ENCODE results near the gene ZNF547. TPM values are rescaled to one million over a fixed set of nuclear protein-coding genes. Genes with fewer than 3 reads are reported as not detected.

ZNF547 gene
- total and polyA plus RNA-seq, 4 experiments from 2014 or later = 0.56 to 10.8 (median 4.2) TPM

DNA sequence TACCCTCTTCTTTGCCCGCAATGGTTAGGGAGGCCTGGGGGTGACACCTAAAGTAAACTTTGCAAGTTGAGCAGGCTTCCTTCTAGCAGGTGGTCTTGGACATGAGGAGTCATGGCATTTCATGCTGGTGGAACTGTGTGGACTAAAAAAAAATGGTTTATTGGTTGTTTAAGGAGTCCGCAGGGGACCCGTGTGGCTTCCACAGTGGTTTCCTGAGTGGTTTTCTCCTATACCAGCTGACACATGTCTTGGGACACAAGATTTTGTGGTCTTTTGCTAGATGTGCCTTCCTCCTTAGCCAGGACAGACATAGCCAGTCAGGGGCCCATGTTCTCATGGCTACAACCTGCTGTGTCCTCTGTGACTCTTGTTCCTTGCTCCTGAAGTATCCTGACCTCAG is 41.6 kb upstream of the ZNF547 start:
- peaks cover 5 to 8% of the 10 kb centered on the region in 2 donors for H3K27me3 Mint-ChIP-seq
- Histone ChIP-seq H3K36me3 (ENCODE audit: insufficient read depth, low read length) (peaks cover 30% of the 10 kb centered on the region), H3K9me3 (ENCODE audit: control insufficient read depth in 1 of 2, low read length in 2 of 2) (peaks cover 0 to 6% of the 10 kb centered on the region in 2 donors), H3K4me3 (ENCODE audit: low read length in 2 of 2) (no peak overlapping the region), H3K4me1 (ENCODE audit: insufficient read depth, low read length) (peaks cover 29% of the 10 kb centered on the region), H3K27ac (ENCODE audit: low read depth, low read length) (no peak overlapping the region), H3K27me3 (ENCODE audit: insufficient read depth, low read length) (peaks cover 8% of the 10 kb centered on the region)
- intact Hi-C loops (cut with micrococcal nuclease) = no loop called here
- peak overlapping the region in 2 of 7 donors; percentile 45 to 73 for H3K27ac Mint-ChIP-seq
- peaks cover 46 to 51% of the 10 kb centered on the region in 2 donors for H3K36me3 Mint-ChIP-seq
- DNase-seq = no peak
- POLR2A ChIA-PET (ENCODE audit: partially characterized antibody) = no interaction called here
- CTCF ChIA-PET (ENCODE audit: partially characterized antibody) = no interaction called here
- peaks cover 2 to 64% (median 34%) of the 10 kb centered on the region in 8 donors for H3K9me3 Mint-ChIP-seq
- peaks cover 18 to 34% (median 27%) of the 10 kb centered on the region in 4 donors for H3K4me1 Mint-ChIP-seq
- peak overlapping the region in 7 of 8 donors; percentile 31 to 97 (median 95) for H3K4me3 Mint-ChIP-seq

DNA sequence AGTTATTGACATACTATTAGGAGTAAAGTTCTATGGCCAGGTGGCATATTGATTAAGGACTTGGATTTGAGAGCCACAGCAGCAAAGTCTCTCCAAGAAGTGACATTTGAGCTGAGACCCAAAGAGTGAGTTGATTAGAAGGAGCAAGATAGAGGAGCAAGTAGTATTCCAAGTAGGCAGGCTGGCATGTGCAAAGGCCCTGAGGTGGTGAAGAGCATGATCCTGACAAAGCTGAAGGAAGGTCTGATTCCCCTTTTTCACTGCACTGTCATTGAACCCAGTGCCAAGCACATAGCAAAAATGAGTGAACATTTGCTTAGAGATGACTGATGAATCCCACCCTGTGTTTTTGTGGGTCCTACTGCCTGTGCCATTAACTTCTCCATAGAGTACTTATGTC is 38.4 kb upstream of the ZNF547 start:
- no peaks in the 10 kb centered on the region for H3K27me3 ChIP-seq (ENCODE audit: insufficient read depth, low read length)
- Mint-ChIP-seq H3K36me3 (peaks cover 74 to 77% of the 10 kb centered on the region in 2 donors), H3K4me1 (peaks cover 14 to 29% (median 22%) of the 10 kb centered on the region in 4 donors), H3K4me3 (no peak overlapping the region), H3K9me3 (peaks cover 2 to 81% (median 61%) of the 10 kb centered on the region in 8 donors), H3K27me3 (no peaks in the 10 kb centered on the region), H3K27ac (no peak overlapping the region)
- intact Hi-C loops (cut with micrococcal nuclease) = no loop called here
- peaks cover 52% of the 10 kb centered on the region for H3K36me3 ChIP-seq (ENCODE audit: insufficient read depth, low read length)
- CTCF ChIA-PET (ENCODE audit: partially characterized antibody) = no interaction called here
- DNase-seq = no peak
- peaks cover 8 to 24% of the 10 kb centered on the region in 2 donors for H3K9me3 ChIP-seq (ENCODE audit: control insufficient read depth in 1 of 2, low read length in 2 of 2)
- POLR2A ChIA-PET (ENCODE audit: partially characterized antibody) = interaction anchor here (1.0 kb wide), 1 partner anchor 15 kb away, joined by 3 read pairs; no protein-coding TSS in a partner anchor
- H3K27ac ChIP-seq (ENCODE audit: low read depth, low read length) = no peak overlapping the region
- peaks cover 24% of the 10 kb centered on the region for H3K4me1 ChIP-seq (ENCODE audit: insufficient read depth, low read length)
- H3K4me3 ChIP-seq (ENCODE audit: low read length in 2 of 2) = no peak overlapping the region

DNA sequence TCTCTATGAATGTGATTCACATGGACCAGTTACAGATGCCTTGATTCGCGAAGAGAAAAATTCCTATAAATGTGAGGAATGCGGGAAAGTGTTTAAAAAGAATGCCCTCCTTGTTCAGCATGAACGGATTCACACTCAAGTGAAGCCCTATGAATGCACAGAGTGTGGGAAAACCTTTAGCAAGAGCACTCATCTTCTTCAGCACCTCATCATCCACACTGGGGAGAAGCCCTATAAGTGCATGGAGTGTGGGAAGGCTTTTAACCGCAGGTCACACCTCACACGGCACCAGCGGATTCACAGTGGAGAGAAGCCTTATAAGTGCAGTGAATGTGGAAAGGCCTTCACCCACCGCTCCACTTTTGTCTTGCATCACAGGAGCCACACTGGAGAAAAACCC is 35.4 kb upstream of the ZNF547 start:
- no peaks in the 10 kb centered on the region for H3K4me1 ChIP-seq (ENCODE audit: insufficient read depth, low read length)
- no peak overlapping the region for H3K4me3 ChIP-seq (ENCODE audit: low read length in 2 of 2)
- H3K36me3 ChIP-seq (ENCODE audit: insufficient read depth, low read length) = peaks cover 52% of the 10 kb centered on the region
- H3K9me3 ChIP-seq (ENCODE audit: control insufficient read depth in 1 of 2, low read length in 2 of 2) = peaks cover 8 to 25% of the 10 kb centered on the region in 2 donors
- no peaks in the 10 kb centered on the region for H3K27me3 ChIP-seq (ENCODE audit: insufficient read depth, low read length)
- intact Hi-C loops (cut with micrococcal nuclease) = no loop called here
- Mint-ChIP-seq H3K9me3 (peaks cover 2 to 90% (median 73%) of the 10 kb centered on the region in 8 donors), H3K27ac (no peak overlapping the region), H3K27me3 (no peaks in the 10 kb centered on the region), H3K36me3 (peaks cover 66 to 80% of the 10 kb centered on the region in 2 donors), H3K4me3 (no peak overlapping the region), H3K4me1 (peaks cover 0 to 1% (median under 1%) of the 10 kb centered on the region in 4 donors)
- POLR2A ChIA-PET (ENCODE audit: partially characterized antibody) = no interaction called here
- H3K27ac ChIP-seq (ENCODE audit: low read depth, low read length) = no peak overlapping the region
- CTCF ChIA-PET (ENCODE audit: partially characterized antibody) = no interaction called here
- DNase-seq = no peak

DNA sequence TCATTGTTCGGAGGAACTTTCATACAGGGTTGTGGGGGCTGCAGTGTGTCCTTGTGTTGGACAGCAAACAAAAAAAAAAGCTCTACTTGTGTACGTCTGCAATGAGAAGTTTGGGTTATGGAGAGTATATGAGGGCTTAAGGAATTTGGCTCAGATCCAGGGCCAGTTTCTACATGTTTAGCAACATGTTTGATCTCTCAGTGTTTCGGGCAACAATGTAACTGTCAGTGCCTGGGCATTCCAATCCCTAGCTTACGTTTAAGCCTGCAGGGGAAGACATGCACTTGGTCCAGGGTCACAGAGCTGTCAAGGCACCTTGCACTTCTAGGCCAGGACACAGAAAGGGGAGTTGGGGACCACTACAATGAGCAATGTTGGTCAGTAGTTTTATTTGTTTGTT is 29.2 kb upstream of the ZNF547 start:
- Histone ChIP-seq H3K9me3 (ENCODE audit: control insufficient read depth in 1 of 2, low read length in 2 of 2) (peaks cover 0 to 11% of the 10 kb centered on the region in 2 donors), H3K4me1 (ENCODE audit: insufficient read depth, low read length) (no peaks in the 10 kb centered on the region), H3K36me3 (ENCODE audit: insufficient read depth, low read length) (no peaks in the 10 kb centered on the region), H3K4me3 (ENCODE audit: low read length in 2 of 2) (no peak overlapping the region), H3K27ac (ENCODE audit: low read depth, low read length) (no peak overlapping the region), H3K27me3 (ENCODE audit: insufficient read depth, low read length) (no peaks in the 10 kb centered on the region)
- H3K4me3 Mint-ChIP-seq = no peak overlapping the region
- ChIA-PET POLR2A (ENCODE audit: partially characterized antibody) (no interaction called here), CTCF (ENCODE audit: partially characterized antibody) (no interaction called here)
- H3K36me3 Mint-ChIP-seq = peaks cover 24 to 47% of the 10 kb centered on the region in 2 donors
- no peaks in the 10 kb centered on the region for H3K27me3 Mint-ChIP-seq
- H3K9me3 Mint-ChIP-seq = peaks cover 0 to 79% (median 52%) of the 10 kb centered on the region in 8 donors
- no peaks in the 10 kb centered on the region for H3K4me1 Mint-ChIP-seq
- H3K27ac Mint-ChIP-seq = no peak overlapping the region
- intact Hi-C loops (cut with micrococcal nuclease) = no loop called here
- DNase-seq = no peak

- H3K9me3 ChIP-seq (ENCODE audit: control insufficient read depth in 1 of 2, low read length in 2 of 2) = peaks cover 0 to 7% of the 10 kb centered on the region in 2 donors
- H3K9me3 Mint-ChIP-seq = peaks cover 4 to 75% (median 31%) of the 10 kb centered on the region in 8 donors
- intact Hi-C loops (cut with micrococcal nuclease) = no loop called here
Observed at GRCh38 chr19:57338877-57339276, 24.5 kb upstream of the ZNF547 start.

GRCh38 chr19:57342582-57342981 is 20.8 kb upstream of the ZNF547 start:
- no peaks in the 10 kb centered on the region for H3K27me3 ChIP-seq (ENCODE audit: insufficient read depth, low read length)

More at GRCh38 chr19:57338877-57339276, 24.5 kb upstream of the ZNF547 start:
- no peak overlapping the region for H3K27ac ChIP-seq (ENCODE audit: low read depth, low read length)
- H3K36me3 Mint-ChIP-seq = peaks cover 21 to 23% of the 10 kb centered on the region in 2 donors
- ChIA-PET CTCF (ENCODE audit: partially characterized antibody) (no interaction called here), POLR2A (ENCODE audit: partially characterized antibody) (no interaction called here)
- H3K4me1 Mint-ChIP-seq = no peaks in the 10 kb centered on the region
- no peaks in the 10 kb centered on the region for H3K27me3 Mint-ChIP-seq
- no peaks in the 10 kb centered on the region for H3K27me3 ChIP-seq (ENCODE audit: insufficient read depth, low read length)
- H3K27ac Mint-ChIP-seq = no peak overlapping the region
- no peaks in the 10 kb centered on the region for H3K4me1 ChIP-seq (ENCODE audit: insufficient read depth, low read length)
- no peak overlapping the region for H3K4me3 Mint-ChIP-seq
- no peak overlapping the region for H3K4me3 ChIP-seq (ENCODE audit: low read length in 2 of 2)
- no peak for DNase-seq
- H3K36me3 ChIP-seq (ENCODE audit: insufficient read depth, low read length) = no peaks in the 10 kb centered on the region

DNA sequence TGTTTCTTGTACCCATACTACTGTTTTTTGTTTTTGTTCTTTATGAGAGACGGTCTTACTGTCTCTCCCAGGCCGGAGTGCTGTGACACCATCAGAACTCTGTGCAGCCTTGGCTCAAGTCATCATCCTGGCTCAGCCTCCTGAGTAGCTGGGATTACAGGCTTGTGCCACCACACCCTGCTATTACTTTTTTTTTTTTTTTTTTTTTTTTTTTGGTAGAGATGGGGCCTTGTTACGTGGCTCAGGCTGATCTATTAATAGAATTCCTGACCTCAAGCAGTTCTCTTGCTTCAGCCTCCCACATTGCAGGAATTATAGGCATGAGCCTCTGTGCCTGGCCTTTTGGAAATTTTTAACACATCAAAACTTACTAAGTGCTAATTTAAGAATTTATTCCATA is 15.2 kb upstream of the ZNF547 start:
- Mint-ChIP-seq H3K27ac (no peak overlapping the region), H3K27me3 (peaks cover 2 to 5% of the 10 kb centered on the region in 2 donors), H3K9me3 (peaks cover 3 to 52% (median 28%) of the 10 kb centered on the region in 8 donors), H3K4me1 (peaks cover 25 to 29% (median 27%) of the 10 kb centered on the region in 4 donors), H3K4me3 (no peak overlapping the region), H3K36me3 (peaks cover 17 to 28% of the 10 kb centered on the region in 2 donors)
- peaks cover 20% of the 10 kb centered on the region for H3K4me1 ChIP-seq (ENCODE audit: insufficient read depth, low read length)
- H3K27ac ChIP-seq (ENCODE audit: low read depth, low read length) = no peak overlapping the region
- H3K27me3 ChIP-seq (ENCODE audit: insufficient read depth, low read length) = no peaks in the 10 kb centered on the region
- ChIA-PET POLR2A (ENCODE audit: partially characterized antibody) (interaction anchor here (1.0 kb wide), 1 partner anchor 231 kb away, joined by 3 read pairs; the partner anchor contains the start of gene ZNF416), CTCF (ENCODE audit: partially characterized antibody) (no interaction called here)
- no peak overlapping the region for H3K4me3 ChIP-seq (ENCODE audit: low read length in 2 of 2)
- intact Hi-C loops (cut with micrococcal nuclease) = no loop called here
- no peaks in the 10 kb centered on the region for H3K9me3 ChIP-seq (ENCODE audit: control insufficient read depth in 1 of 2, low read length in 2 of 2)
- no peak for DNase-seq
- no peaks in the 10 kb centered on the region for H3K36me3 ChIP-seq (ENCODE audit: insufficient read depth, low read length)

More at GRCh38 chr19:57342582-57342981, 20.8 kb upstream of the ZNF547 start:
- H3K4me3 Mint-ChIP-seq = no peak overlapping the region
- POLR2A ChIA-PET (ENCODE audit: partially characterized antibody) = no interaction called here
- H3K9me3 Mint-ChIP-seq = peaks cover 2 to 53% (median 20%) of the 10 kb centered on the region in 8 donors
- H3K27ac Mint-ChIP-seq = no peak overlapping the region
- Histone ChIP-seq H3K27ac (ENCODE audit: low read depth, low read length) (no peak overlapping the region), H3K4me3 (ENCODE audit: low read length in 2 of 2) (no peak overlapping the region), H3K4me1 (ENCODE audit: insufficient read depth, low read length) (no peaks in the 10 kb centered on the region), H3K36me3 (ENCODE audit: insufficient read depth, low read length) (no peaks in the 10 kb centered on the region), H3K9me3 (ENCODE audit: control insufficient read depth in 1 of 2, low read length in 2 of 2) (no peaks in the 10 kb centered on the region)
- CTCF ChIA-PET (ENCODE audit: partially characterized antibody) = interaction anchor here (0.9 kb wide), 1 partner anchor 40 kb away, joined by 3 read pairs; no protein-coding TSS in a partner anchor
- H3K36me3 Mint-ChIP-seq = peaks cover 7 to 10% of the 10 kb centered on the region in 2 donors
- peaks cover 2 to 5% of the 10 kb centered on the region in 2 donors for H3K27me3 Mint-ChIP-seq
- intact Hi-C loops (cut with micrococcal nuclease) = no loop called here
- no peak for DNase-seq
- no peaks in the 10 kb centered on the region for H3K4me1 Mint-ChIP-seq
